OCI-LY1 (cell line): Measurements from ENCODE around the gene MRE11.

Experiments
- EZH2 ChIP-seq: fragments of 200-600 bp; sonication (generic), shearing (Covaris generic); IDR thresholded peaks from 2 replicates; pipeline ENCODE4 v1.8.0; 2017; ENCODE audit warnings: borderline replicate concordance, mixed run types, mild to moderate bottlenecking, antibody characterized with exemption, low read length, moderate library complexity, mixed read lengths
- TF ChIP-seq, protein P1 (sequence below): fragments of 200-600 bp; sonication (generic), shearing (Covaris generic); IDR thresholded peaks from 2 replicates; pipeline ENCODE4 v1.5.1; 2017; ENCODE audit warnings: mild to moderate bottlenecking, antibody characterized with exemption, low read length, moderate library complexity, mixed read lengths

DNA sequence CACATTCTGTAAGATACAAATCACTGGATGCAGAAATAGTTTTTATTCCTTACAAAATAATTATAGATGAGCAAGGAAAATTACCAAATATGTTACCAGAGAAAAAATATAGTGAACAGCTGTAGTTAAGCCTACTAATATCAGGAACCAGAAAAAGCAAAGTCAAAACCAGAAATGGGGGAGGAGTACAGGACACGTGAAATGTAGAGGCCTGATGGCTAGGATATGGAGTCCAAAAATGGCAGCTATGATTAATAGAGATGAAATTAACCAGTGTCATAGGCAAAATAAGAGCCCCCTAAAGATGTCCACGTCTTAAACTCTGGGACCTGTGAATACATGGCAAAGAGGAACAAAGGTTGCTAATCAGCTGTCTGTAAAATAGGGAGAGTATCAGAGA lies 34.1 kb downstream of the MRE11 start:
- TF ChIP-seq, protein P1, sequence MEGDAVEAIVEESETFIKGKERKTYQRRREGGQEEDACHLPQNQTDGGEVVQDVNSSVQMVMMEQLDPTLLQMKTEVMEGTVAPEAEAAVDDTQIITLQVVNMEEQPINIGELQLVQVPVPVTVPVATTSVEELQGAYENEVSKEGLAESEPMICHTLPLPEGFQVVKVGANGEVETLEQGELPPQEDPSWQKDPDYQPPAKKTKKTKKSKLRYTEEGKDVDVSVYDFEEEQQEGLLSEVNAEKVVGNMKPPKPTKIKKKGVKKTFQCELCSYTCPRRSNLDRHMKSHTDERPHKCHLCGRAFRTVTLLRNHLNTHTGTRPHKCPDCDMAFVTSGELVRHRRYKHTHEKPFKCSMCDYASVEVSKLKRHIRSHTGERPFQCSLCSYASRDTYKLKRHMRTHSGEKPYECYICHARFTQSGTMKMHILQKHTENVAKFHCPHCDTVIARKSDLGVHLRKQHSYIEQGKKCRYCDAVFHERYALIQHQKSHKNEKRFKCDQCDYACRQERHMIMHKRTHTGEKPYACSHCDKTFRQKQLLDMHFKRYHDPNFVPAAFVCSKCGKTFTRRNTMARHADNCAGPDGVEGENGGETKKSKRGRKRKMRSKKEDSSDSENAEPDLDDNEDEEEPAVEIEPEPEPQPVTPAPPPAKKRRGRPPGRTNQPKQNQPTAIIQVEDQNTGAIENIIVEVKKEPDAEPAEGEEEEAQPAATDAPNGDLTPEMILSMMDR, result no peak
- no peak for TF ChIP-seq EZH2
